GM06990 (cell line): ENCODE data around the gene RIMS3.
"Not testable (repeated sequence)": the region's sequence is repeated elsewhere in the genome, so short reads cannot be mapped to it uniquely, and the experiment has no call there.

Source experiments
- DNase-seq: peaks from one replicate; pipeline ENCODE4 v3.0.0-alpha.2; 2011; ENCODE audit not compliant: insufficient read length; ENCODE audit errors: extremely low read depth
- H3K27me3 ChIP-seq: replicated peaks from 2 replicates; pipeline ENCODE4 v1.6.0; 2011; ENCODE audit warnings: low read length; ENCODE audit not compliant: control insufficient read depth, insufficient read depth
- H3K36me3 ChIP-seq: 2 replicates; pipeline ENCODE4 v1.5.1; 2011; ENCODE audit warnings: low read length; ENCODE audit not compliant: control insufficient read depth, insufficient read depth
- H3K4me3 ChIP-seq: replicated peaks from 2 replicates; pipeline ENCODE4 v1.5.1; 2011; ENCODE audit warnings: low read depth, mild to moderate bottlenecking, control low read depth, low read length
- CTCF ChIP-seq: IDR thresholded peaks from 2 replicates; pipeline ENCODE4 v1.5.1; 2011; ENCODE audit warnings: low read length, control low read depth, mild to moderate bottlenecking, inconsistent platforms; ENCODE audit not compliant: insufficient read depth, poor library complexity, severe bottlenecking

The RIMS3 gene

GRCh38 chr1:40592107-40592803, 73.2 kb downstream of the RIMS3 start:
- no peak overlapping the region for H3K4me3 ChIP-seq
- H3K27me3 ChIP-seq: no peaks in the 10 kb centered on the region
- TF ChIP-seq CTCF: peak; percentile 35
- DNase-seq: no peak
- H3K36me3 ChIP-seq: no peaks in the 10 kb centered on the region

- Histone ChIP-seq H3K27me3 (no peaks in the 10 kb centered on the region), H3K36me3 (no peaks in the 10 kb centered on the region), H3K4me3 (no peak overlapping the region)
- no peak for TF ChIP-seq CTCF
- DNase-seq: no peak
Measured at GRCh38 chr1:40588586-40588985, 76.9 kb downstream of the RIMS3 start.

- no peak for DNase-seq
- Histone ChIP-seq H3K36me3 (no peaks in the 10 kb centered on the region), H3K27me3 (no peaks in the 10 kb centered on the region), H3K4me3 (no peak overlapping the region)
- TF ChIP-seq CTCF: no peak
Measured at GRCh38 chr1:40583980-40584379, 81.5 kb downstream of the RIMS3 start.

GRCh38 chr1:40582116-40582515, 83.4 kb downstream of the RIMS3 start:
- H3K36me3 ChIP-seq: no peaks in the 10 kb centered on the region
- no peak for DNase-seq
- no peak overlapping the region for H3K4me3 ChIP-seq
- no peak for TF ChIP-seq CTCF
- no peaks in the 10 kb centered on the region for H3K27me3 ChIP-seq

- DNase-seq: no peak
- no peak overlapping the region for H3K4me3 ChIP-seq
- no peak for TF ChIP-seq CTCF
Measured at GRCh38 chr1:40575336-40575735, 90.1 kb downstream of the RIMS3 start.

GRCh38 chr1:40574805-40575204, 90.7 kb downstream of the RIMS3 start:
- not testable (repeated sequence) for H3K27me3 ChIP-seq, DNase-seq, H3K4me3 ChIP-seq, H3K36me3 ChIP-seq

More at GRCh38 chr1:40575336-40575735, 90.1 kb downstream of the RIMS3 start:
- Histone ChIP-seq H3K27me3 (no peaks in the 10 kb centered on the region), H3K36me3 (no peaks in the 10 kb centered on the region)
